ENCODE data around the gene PTGER3.

Gene PTGER3

GRCh38 chr1:71038942-71039341 is 8.7 kb downstream of the PTGER3 start:
- H3K4me3 Mint-ChIP-seq, result no peak overlapping the region
- no peaks in the 10 kb centered on the region for H3K4me1 Mint-ChIP-seq
- peaks cover 31% of the 10 kb centered on the region for H3K27me3 Mint-ChIP-seq
- H3K9me3 Mint-ChIP-seq, result no peaks in the 10 kb centered on the region
- no peak overlapping the region for H3K27ac Mint-ChIP-seq
- DNase-seq, result no peak
- ATAC-seq, result no peak
- no peaks in the 10 kb centered on the region for H3K36me3 Mint-ChIP-seq (ENCODE audit: low read depth)

- Mint-ChIP-seq H3K27ac (no peak overlapping the region), H3K27me3 (peaks cover 38% of the 10 kb centered on the region), H3K4me1 (no peaks in the 10 kb centered on the region), H3K9me3 (no peaks in the 10 kb centered on the region), H3K4me3 (no peak overlapping the region), H3K36me3 (ENCODE audit: low read depth) (no peaks in the 10 kb centered on the region)
- ATAC-seq (no peak), DNase-seq (no peak)
Measured at GRCh38 chr1:71037829-71038620, 9.6 kb downstream of the PTGER3 start.

GRCh38 chr1:71037066-71037465 is 10.6 kb downstream of the PTGER3 start:
- H3K4me1 Mint-ChIP-seq, result no peaks in the 10 kb centered on the region
- ATAC-seq (no peak), DNase-seq (no peak)
- H3K27ac Mint-ChIP-seq, result no peak overlapping the region
- no peaks in the 10 kb centered on the region for H3K9me3 Mint-ChIP-seq
- H3K27me3 Mint-ChIP-seq, result peaks cover 38% of the 10 kb centered on the region
- H3K36me3 Mint-ChIP-seq (ENCODE audit: low read depth), result no peaks in the 10 kb centered on the region
- H3K4me3 Mint-ChIP-seq, result no peak overlapping the region

- Mint-ChIP-seq H3K9me3 (no peaks in the 10 kb centered on the region), H3K4me3 (no peak overlapping the region), H3K27me3 (peaks cover 18% of the 10 kb centered on the region), H3K4me1 (no peaks in the 10 kb centered on the region), H3K36me3 (ENCODE audit: low read depth) (no peaks in the 10 kb centered on the region), H3K27ac (no peak overlapping the region)
- DNase-seq (no peak), ATAC-seq (no peak)
Measured at GRCh38 chr1:71033136-71033535, 14.5 kb downstream of the PTGER3 start.

- Mint-ChIP-seq H3K4me3 (no peak overlapping the region), H3K4me1 (no peaks in the 10 kb centered on the region), H3K27me3 (peaks cover 18% of the 10 kb centered on the region), H3K36me3 (ENCODE audit: low read depth) (no peaks in the 10 kb centered on the region), H3K27ac (no peak overlapping the region), H3K9me3 (no peaks in the 10 kb centered on the region)
- DNase-seq (no peak), ATAC-seq (no peak)
Measured at GRCh38 chr1:71031426-71031825, 16.2 kb downstream of the PTGER3 start.

- H3K27ac Mint-ChIP-seq, result no peak overlapping the region
- H3K4me1 Mint-ChIP-seq, result no peaks in the 10 kb centered on the region
- ATAC-seq (no peak), DNase-seq (no peak)
- H3K36me3 Mint-ChIP-seq (ENCODE audit: low read depth), result no peaks in the 10 kb centered on the region
- H3K9me3 Mint-ChIP-seq, result no peaks in the 10 kb centered on the region
- H3K4me3 Mint-ChIP-seq, result no peak overlapping the region
- H3K27me3 Mint-ChIP-seq, result peaks cover 10% of the 10 kb centered on the region
Measured at GRCh38 chr1:71030026-71030425, 17.6 kb downstream of the PTGER3 start.

GRCh38 chr1:71028981-71029380 is 18.6 kb downstream of the PTGER3 start:
- Mint-ChIP-seq H3K4me1 (no peaks in the 10 kb centered on the region), H3K9me3 (no peaks in the 10 kb centered on the region), H3K27ac (no peak overlapping the region), H3K4me3 (no peak overlapping the region), H3K36me3 (ENCODE audit: low read depth) (no peaks in the 10 kb centered on the region), H3K27me3 (peaks cover 10% of the 10 kb centered on the region)
- ATAC-seq (no peak), DNase-seq (no peak)

- no peak for ATAC-seq
- no peaks in the 10 kb centered on the region for H3K4me1 Mint-ChIP-seq
- H3K36me3 Mint-ChIP-seq (ENCODE audit: low read depth), result no peaks in the 10 kb centered on the region
- H3K27me3 Mint-ChIP-seq, result peaks cover 3% of the 10 kb centered on the region
- H3K9me3 Mint-ChIP-seq, result no peaks in the 10 kb centered on the region
- H3K27ac Mint-ChIP-seq, result no peak overlapping the region
- no peak for DNase-seq
- no peak overlapping the region for H3K4me3 Mint-ChIP-seq
Measured at GRCh38 chr1:71027991-71028390, 19.6 kb downstream of the PTGER3 start.

- DNase-seq (no peak), ATAC-seq (no peak)
- H3K4me1 Mint-ChIP-seq, result no peaks in the 10 kb centered on the region
- H3K36me3 Mint-ChIP-seq (ENCODE audit: low read depth), result no peaks in the 10 kb centered on the region
- no peak overlapping the region for H3K27ac Mint-ChIP-seq
- H3K4me3 Mint-ChIP-seq, result no peak overlapping the region
- H3K9me3 Mint-ChIP-seq, result no peaks in the 10 kb centered on the region
- H3K27me3 Mint-ChIP-seq, result peaks cover 3% of the 10 kb centered on the region
Measured at GRCh38 chr1:71026093-71026492, 21.5 kb downstream of the PTGER3 start.

GRCh38 chr1:71023515-71023914 is 24.1 kb downstream of the PTGER3 start:
- DNase-seq (no peak), ATAC-seq (no peak)
- no peaks in the 10 kb centered on the region for H3K4me1 Mint-ChIP-seq
- no peaks in the 10 kb centered on the region for H3K36me3 Mint-ChIP-seq (ENCODE audit: low read depth)
- H3K9me3 Mint-ChIP-seq, result no peaks in the 10 kb centered on the region
- H3K27ac Mint-ChIP-seq, result no peak overlapping the region
- H3K27me3 Mint-ChIP-seq, result peaks cover 3% of the 10 kb centered on the region
- no peak overlapping the region for H3K4me3 Mint-ChIP-seq

- Mint-ChIP-seq H3K4me3 (no peak overlapping the region), H3K27ac (no peak overlapping the region), H3K27me3 (peaks cover 3% of the 10 kb centered on the region), H3K36me3 (ENCODE audit: low read depth) (no peaks in the 10 kb centered on the region), H3K4me1 (no peaks in the 10 kb centered on the region), H3K9me3 (no peaks in the 10 kb centered on the region)
- DNase-seq, result no peak
- no peak for ATAC-seq
Measured at GRCh38 chr1:71019233-71019969, 28.2 kb downstream of the PTGER3 start.

GRCh38 chr1:71018791-71019190 is 28.8 kb downstream of the PTGER3 start:
- Mint-ChIP-seq H3K27me3 (peaks cover 3% of the 10 kb centered on the region), H3K4me3 (no peak overlapping the region), H3K9me3 (no peaks in the 10 kb centered on the region), H3K27ac (no peak overlapping the region), H3K36me3 (ENCODE audit: low read depth) (no peaks in the 10 kb centered on the region), H3K4me1 (no peaks in the 10 kb centered on the region)
- no peak for ATAC-seq
- no peak for DNase-seq

GRCh38 chr1:71015745-71016144 is 31.9 kb downstream of the PTGER3 start:
- Mint-ChIP-seq H3K27ac (no peak overlapping the region), H3K36me3 (ENCODE audit: low read depth) (no peaks in the 10 kb centered on the region), H3K4me3 (no peak overlapping the region), H3K9me3 (no peaks in the 10 kb centered on the region), H3K27me3 (peaks cover 3% of the 10 kb centered on the region), H3K4me1 (no peaks in the 10 kb centered on the region)
- no peak for DNase-seq
- no peak for ATAC-seq

- H3K36me3 Mint-ChIP-seq (ENCODE audit: low read depth), result no peaks in the 10 kb centered on the region
- H3K27me3 Mint-ChIP-seq, result peaks cover 3% of the 10 kb centered on the region
- H3K9me3 Mint-ChIP-seq, result no peaks in the 10 kb centered on the region
- H3K27ac Mint-ChIP-seq, result no peak overlapping the region
- no peak overlapping the region for H3K4me3 Mint-ChIP-seq
- no peak for ATAC-seq
- no peaks in the 10 kb centered on the region for H3K4me1 Mint-ChIP-seq
- DNase-seq, result no peak
Measured at GRCh38 chr1:71014178-71014579, 33.4 kb downstream of the PTGER3 start.

- ATAC-seq (no peak), DNase-seq (no peak)
- Mint-ChIP-seq H3K27ac (no peak overlapping the region), H3K4me1 (no peaks in the 10 kb centered on the region), H3K9me3 (no peaks in the 10 kb centered on the region), H3K36me3 (ENCODE audit: low read depth) (no peaks in the 10 kb centered on the region), H3K27me3 (peaks cover 8% of the 10 kb centered on the region), H3K4me3 (no peak overlapping the region)
Measured at GRCh38 chr1:71002709-71003475, 44.7 kb downstream of the PTGER3 start.

Data from activated naive CD8-positive, alpha-beta T cell treated with anti-CD3 and anti-CD28 coated beads, Interleukin-2, amount 50 U/mL, for 24 hours (primary cell).